Activated CD8-positive, alpha-beta T cell treated with anti-CD3 and anti-CD28 coated beads for 36 hours (primary cell): ENCODE measurements around the gene CD248. TPM values are rescaled to one million over a fixed set of nuclear protein-coding genes. Genes with fewer than 3 reads are reported as not detected.

Experiments
- ATAC-seq: fragments of 200-7000 bp; cut with Tn5 transposase; one replicate; pipeline ENCODE4 v1.10.0; 2021; ENCODE audit warnings: mild to moderate bottlenecking, moderate library complexity
- CTCF ChIA-PET: fragments of 350-600 bp; sonication (Branson Sonifier 250); formaldehyde crosslinking; loops from one replicate; lab custom pipeline; 2021; ENCODE audit warnings: antibody characterized with exemption; lab: Charles Lee
- POLR2A ChIA-PET: fragments of 350-600 bp; sonication (Branson Sonifier 250); formaldehyde crosslinking; loops from one replicate; lab custom pipeline; 2021; ENCODE audit warnings: antibody characterized with exemption; lab: Charles Lee
- DNase-seq: peaks from one replicate; pipeline ENCODE4 v3.0.0-alpha.2; 2020
- H3K27ac Mint-ChIP-seq: one replicate; pipeline ENCODE4 v1.8.0; 2021; ENCODE audit warnings: mild to moderate bottlenecking, mixed read lengths
- H3K27me3 Mint-ChIP-seq: one replicate; pipeline ENCODE4 v1.8.0; 2021; ENCODE audit warnings: mixed read lengths
- H3K36me3 Mint-ChIP-seq: one replicate; pipeline ENCODE4 v1.8.0; 2021; ENCODE audit warnings: low read depth, mixed read lengths
- H3K4me1 Mint-ChIP-seq: one replicate; pipeline ENCODE4 v1.8.0; 2021; ENCODE audit warnings: low read depth, mixed read lengths
- H3K4me3 Mint-ChIP-seq: one replicate; pipeline ENCODE4 v1.8.0; 2021; ENCODE audit warnings: mild to moderate bottlenecking, moderate library complexity, mixed read lengths
- H3K9me3 Mint-ChIP-seq: one replicate; pipeline ENCODE4 v1.8.0; 2021; ENCODE audit warnings: mixed read lengths
- intact Hi-C: fragments of 100-400 bp; cut with micrococcal nuclease; formaldehyde crosslinking; loops from one replicate; pipeline ENCODE4 v1.10.0; 2022
- total RNA-seq, 2 experiments: library from RNA; stranded (reverse); gene quantifications; one replicate each; pipeline ENCODE4 v1.2.3, GENCODE V29; 2021
- TF ChIP-seq, protein P1 (sequence below): fragments of 200-600 bp; IDR thresholded peaks from one replicate; pipeline ENCODE4 v1.8.0; 2022; ENCODE audit warnings: antibody characterized with exemption, mild to moderate bottlenecking

CD248 gene
- total RNA-seq, 2 experiments from 2014 or later, result 16.3 to 16.8 TPM

DNA sequence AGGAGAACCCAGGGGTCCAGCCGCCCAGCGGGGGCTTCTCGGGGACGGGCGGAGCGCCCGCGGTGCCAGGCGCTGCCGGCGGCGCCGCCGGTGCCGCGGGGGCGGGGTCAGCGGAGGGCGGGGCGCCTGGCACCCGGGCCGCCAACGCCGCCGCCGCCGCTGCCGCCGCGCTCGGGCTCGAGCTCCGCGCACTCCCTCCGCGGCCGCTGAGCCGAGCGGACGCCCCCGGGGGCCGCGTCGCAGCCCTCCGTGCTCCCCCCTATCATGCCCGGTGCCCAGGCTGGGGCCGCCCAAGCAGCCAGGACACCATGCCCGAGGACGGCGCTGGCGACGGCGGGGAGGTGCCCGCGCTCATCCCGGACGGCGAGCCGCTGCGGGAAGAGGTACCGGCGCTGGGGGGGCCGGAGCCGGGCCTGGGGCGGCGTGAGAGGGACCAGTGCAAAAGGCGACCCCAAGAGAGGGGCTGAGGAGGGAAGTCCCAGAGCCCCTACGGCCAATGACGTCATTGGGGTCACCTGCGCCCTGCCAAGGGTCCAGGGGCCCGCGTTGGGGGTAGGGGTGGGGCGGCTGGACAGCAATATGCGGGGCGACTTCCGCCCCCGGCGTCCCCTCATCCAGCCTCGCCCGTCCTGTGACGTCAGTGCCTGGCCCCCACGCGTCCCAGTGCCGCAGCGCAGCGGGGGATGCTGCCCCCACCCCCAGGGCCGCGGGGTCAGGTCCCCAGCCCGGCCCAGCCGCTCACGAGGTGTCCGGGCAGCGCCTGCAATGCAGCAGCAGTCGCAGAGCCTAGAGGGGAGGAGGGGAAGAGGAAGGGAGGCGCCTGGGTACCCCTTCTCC, 24.9 kb downstream of the CD248 start, which contains the start of gene TMEM151A:
Gene TMEM151A, plus strand, starts transcription at position 189 of the 837 bp plus-strand sequence. Its CDS starts 120 bp downstream, at position 309.
- ChIA-PET CTCF (interaction anchor here (1.0 to 2.1 kb wide), 4 partner anchors 10 to 126 kb away, joined by 3 to 13 read pairs (median 8); no protein-coding TSS in a partner anchor), POLR2A (interaction anchor here (0.8 to 1.5 kb wide), 2 partner anchors 9 kb away, joined by 3 to 5 read pairs; no protein-coding TSS in a partner anchor)
- intact Hi-C loops, result no loop called here
- H3K27me3 Mint-ChIP-seq, result peaks cover 17% of the 10 kb centered on the region
- DNase-seq (no peak), ATAC-seq (no peak)
- H3K4me3 Mint-ChIP-seq, result peak within 1 kb of the TSS; percentile 85
- H3K36me3 Mint-ChIP-seq, result peaks cover 3% of the 10 kb centered on the region
- TF ChIP-seq, protein P1, sequence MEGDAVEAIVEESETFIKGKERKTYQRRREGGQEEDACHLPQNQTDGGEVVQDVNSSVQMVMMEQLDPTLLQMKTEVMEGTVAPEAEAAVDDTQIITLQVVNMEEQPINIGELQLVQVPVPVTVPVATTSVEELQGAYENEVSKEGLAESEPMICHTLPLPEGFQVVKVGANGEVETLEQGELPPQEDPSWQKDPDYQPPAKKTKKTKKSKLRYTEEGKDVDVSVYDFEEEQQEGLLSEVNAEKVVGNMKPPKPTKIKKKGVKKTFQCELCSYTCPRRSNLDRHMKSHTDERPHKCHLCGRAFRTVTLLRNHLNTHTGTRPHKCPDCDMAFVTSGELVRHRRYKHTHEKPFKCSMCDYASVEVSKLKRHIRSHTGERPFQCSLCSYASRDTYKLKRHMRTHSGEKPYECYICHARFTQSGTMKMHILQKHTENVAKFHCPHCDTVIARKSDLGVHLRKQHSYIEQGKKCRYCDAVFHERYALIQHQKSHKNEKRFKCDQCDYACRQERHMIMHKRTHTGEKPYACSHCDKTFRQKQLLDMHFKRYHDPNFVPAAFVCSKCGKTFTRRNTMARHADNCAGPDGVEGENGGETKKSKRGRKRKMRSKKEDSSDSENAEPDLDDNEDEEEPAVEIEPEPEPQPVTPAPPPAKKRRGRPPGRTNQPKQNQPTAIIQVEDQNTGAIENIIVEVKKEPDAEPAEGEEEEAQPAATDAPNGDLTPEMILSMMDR, result no peak
- no peak within 1 kb of the TSS for H3K27ac Mint-ChIP-seq
- H3K9me3 Mint-ChIP-seq, result no peaks in the 10 kb centered on the region
- H3K4me1 Mint-ChIP-seq, result peaks cover 28% of the 10 kb centered on the region

DNA sequence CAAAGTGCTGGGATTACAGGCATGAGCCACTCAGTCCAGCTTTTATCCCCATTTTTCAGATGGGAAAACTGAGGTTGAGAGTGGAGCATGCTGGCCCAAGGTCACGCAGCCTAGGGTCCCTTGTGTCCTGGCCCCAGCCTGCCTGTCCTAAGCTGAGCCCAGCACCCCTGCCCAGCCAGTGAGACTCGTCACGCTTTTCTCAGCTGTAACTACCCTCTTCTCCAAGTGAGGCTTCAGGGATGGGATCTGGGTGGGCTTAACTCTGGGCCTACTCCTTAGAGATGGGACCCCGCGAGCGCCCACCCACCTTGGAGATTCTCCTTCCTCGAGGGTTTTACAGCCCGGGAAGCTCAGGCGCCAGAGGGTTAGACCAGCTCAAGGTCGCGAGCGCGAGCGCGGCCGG, 25.5 kb downstream of the CD248 start:
- no peak for DNase-seq
- TF ChIP-seq, protein P1, result no peak
- intact Hi-C loops, result no loop called here
- ATAC-seq, result no peak
- Mint-ChIP-seq H3K4me3 (no peak overlapping the region), H3K9me3 (no peaks in the 10 kb centered on the region), H3K27me3 (peaks cover 17% of the 10 kb centered on the region), H3K36me3 (peaks cover 3% of the 10 kb centered on the region), H3K27ac (no peak overlapping the region), H3K4me1 (peaks cover 31% of the 10 kb centered on the region)
- ChIA-PET CTCF (interaction anchor here (1.0 to 2.1 kb wide), 5 partner anchors 9 to 127 kb away, joined by 3 to 13 read pairs (median 6); no protein-coding TSS in a partner anchor), POLR2A (interaction anchor here (0.6 to 1.5 kb wide), 3 partner anchors 9 to 511 kb away, joined by 3 to 5 read pairs (median 5); partner anchors contain the start of gene AP5B1)

DNA sequence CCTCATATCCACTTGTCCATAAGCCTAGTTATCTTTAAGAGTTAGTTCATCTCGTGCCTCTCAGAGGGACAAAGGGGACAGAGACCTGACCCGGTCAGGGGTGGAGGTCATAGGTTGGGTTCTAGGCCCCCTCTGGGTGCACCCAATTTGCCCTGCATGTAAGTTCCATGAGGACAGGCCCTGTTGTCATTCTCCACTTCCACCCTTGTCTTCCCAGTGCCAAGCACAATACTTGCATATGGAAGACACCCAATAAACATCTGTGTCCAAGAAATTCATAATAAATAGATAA, 26.6 kb downstream of the CD248 start:
- ATAC-seq (no peak), DNase-seq (no peak)
- TF ChIP-seq, protein P1, result no peak
- POLR2A ChIA-PET, result interaction anchor here (1.5 to 1.9 kb wide), 3 partner anchors 8 to 28 kb away, joined by 5 to 7 read pairs (median 6); partner anchors contain the start of gene RAB1B
- peak overlapping the region; percentile 85 for H3K4me3 Mint-ChIP-seq
- H3K27me3 Mint-ChIP-seq, result peaks cover 17% of the 10 kb centered on the region
- no peaks in the 10 kb centered on the region for H3K9me3 Mint-ChIP-seq
- H3K36me3 Mint-ChIP-seq, result peaks cover 3% of the 10 kb centered on the region
- peaks cover 31% of the 10 kb centered on the region for H3K4me1 Mint-ChIP-seq
- CTCF ChIA-PET, result interaction anchor here (1.2 to 2.1 kb wide), 7 partner anchors 8 to 131 kb away, joined by 3 to 13 read pairs (median 6); no protein-coding TSS in a partner anchor
- intact Hi-C loops, result no loop called here
- H3K27ac Mint-ChIP-seq, result no peak overlapping the region

DNA sequence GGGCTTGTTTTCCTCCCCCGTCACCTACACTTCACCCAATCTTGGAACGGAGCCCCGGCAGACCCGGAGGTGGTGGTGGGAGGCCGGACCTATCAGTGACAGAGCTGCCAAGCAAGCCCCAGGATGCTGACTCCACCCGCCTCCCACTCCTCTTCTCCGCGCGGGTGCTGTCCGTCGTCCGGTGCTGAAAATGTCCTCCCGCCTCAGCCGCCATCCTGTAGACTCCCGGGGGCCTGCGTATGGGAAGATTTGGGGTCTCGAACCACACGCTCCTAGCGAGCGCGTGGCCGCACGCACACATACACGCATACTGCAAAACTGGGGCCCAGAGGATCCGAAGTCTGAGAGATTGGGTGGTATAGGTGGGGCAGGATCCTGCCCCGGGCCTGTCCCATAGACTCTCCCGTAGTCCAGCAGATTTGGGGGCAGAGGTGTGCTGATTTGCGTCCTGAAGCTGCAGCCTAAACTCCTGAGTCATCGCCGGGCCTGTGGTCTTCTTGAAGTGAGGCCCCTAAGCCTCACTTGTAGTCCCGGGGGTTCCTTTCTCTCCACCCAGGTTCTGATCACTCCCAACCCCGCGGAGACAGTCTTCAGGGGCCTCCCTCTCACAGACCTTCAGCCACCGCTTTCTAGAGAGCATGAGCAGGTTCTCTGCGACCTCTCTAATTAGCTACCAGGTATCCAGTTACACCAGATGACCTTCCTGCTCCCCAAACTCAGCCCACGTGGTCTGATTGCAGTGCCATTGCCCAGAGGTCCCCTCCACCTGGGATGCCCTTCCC, 27.1 kb downstream of the CD248 start:
- ChIA-PET POLR2A (interaction anchor here (0.6 to 1.9 kb wide), 7 partner anchors 21 to 192 kb away, joined by 3 to 9 read pairs (median 5); partner anchors contain the start of genes RAB1B and SLC29A2), CTCF (interaction anchor here (0.7 to 4.8 kb wide), 15 partner anchors 7 to 149 kb away, joined by 3 to 27 read pairs (median 5); partner anchors contain the start of genes MRPL11 and RAB1B)
- TF ChIP-seq, protein P1, result no peak
- Mint-ChIP-seq H3K4me3 (peak overlapping the region; percentile 85), H3K27ac (peak overlapping the region; percentile 89), H3K4me1 (peaks cover 31% of the 10 kb centered on the region), H3K27me3 (peaks cover 17% of the 10 kb centered on the region), H3K9me3 (no peaks in the 10 kb centered on the region), H3K36me3 (peaks cover 3% of the 10 kb centered on the region)
- intact Hi-C loops, result no loop called here
- DNase-seq (peak; percentile 91), ATAC-seq (peak; percentile 78)
